ENCODE measurements around the gene MPP4. TPM values are rescaled to one million over a fixed set of nuclear protein-coding genes. Genes with fewer than 3 reads are reported as not detected.

MPP4 gene
- total RNA-seq, 1 experiment from 2014 or later = not detected

DNA sequence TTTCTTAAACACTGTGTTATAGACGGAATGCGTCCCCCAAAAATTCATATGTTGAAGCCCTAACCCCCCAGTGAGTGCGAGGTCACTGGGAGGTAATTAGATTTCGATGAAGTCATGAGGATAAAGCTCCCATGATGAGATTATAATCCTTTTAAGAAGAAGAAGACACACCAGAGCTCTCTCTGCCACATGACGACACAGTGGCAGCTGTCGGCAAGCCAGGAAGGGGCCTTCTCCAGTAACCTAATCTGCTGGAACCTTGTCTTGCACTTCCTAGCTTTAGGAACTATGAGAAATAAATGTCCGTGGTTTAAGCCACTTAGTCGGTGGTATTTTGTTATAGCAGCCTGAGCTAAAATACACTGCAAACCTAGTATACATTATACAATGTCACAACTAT lies 67.4 kb downstream of the MPP4 start:
- Mint-ChIP-seq H3K27ac (no peak overlapping the region), H3K9me3 (no peaks in the 10 kb centered on the region), H3K36me3 (peaks cover 67% of the 10 kb centered on the region), H3K27me3 (ENCODE audit: low read depth) (no peaks in the 10 kb centered on the region), H3K4me3 (no peak overlapping the region), H3K4me1 (peaks cover 2% of the 10 kb centered on the region; the same call in 1 of the 2 replicates)
- POLR2A ChIA-PET = no interaction called here
- ATAC-seq = no peak
- CTCF ChIA-PET = no interaction called here
- no peak for DNase-seq (ENCODE audit: low spot score)
- TF ChIP-seq MXD4 (CRISPR knock-in tag; IDR thresholded peaks at IDR 0.05; ENCODE audit: borderline replicate concordance) (no peak), ETV6 (CRISPR knock-in tag; IDR thresholded peaks at IDR 0.05) (no peak), ZNF219 (CRISPR knock-in tag; IDR thresholded peaks at IDR 0.05; ENCODE audit: borderline replicate concordance) (no peak), RELA (CRISPR knock-in tag; IDR thresholded peaks at IDR 0.05; ENCODE audit: borderline replicate concordance) (no peak)
- TF ChIP-seq, protein P1, sequence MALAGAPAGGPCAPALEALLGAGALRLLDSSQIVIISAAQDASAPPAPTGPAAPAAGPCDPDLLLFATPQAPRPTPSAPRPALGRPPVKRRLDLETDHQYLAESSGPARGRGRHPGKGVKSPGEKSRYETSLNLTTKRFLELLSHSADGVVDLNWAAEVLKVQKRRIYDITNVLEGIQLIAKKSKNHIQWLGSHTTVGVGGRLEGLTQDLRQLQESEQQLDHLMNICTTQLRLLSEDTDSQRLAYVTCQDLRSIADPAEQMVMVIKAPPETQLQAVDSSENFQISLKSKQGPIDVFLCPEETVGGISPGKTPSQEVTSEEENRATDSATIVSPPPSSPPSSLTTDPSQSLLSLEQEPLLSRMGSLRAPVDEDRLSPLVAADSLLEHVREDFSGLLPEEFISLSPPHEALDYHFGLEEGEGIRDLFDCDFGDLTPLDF (CRISPR knock-in tag; IDR thresholded peaks at IDR 0.05) = no peak
- TF ChIP-seq, protein P2, sequence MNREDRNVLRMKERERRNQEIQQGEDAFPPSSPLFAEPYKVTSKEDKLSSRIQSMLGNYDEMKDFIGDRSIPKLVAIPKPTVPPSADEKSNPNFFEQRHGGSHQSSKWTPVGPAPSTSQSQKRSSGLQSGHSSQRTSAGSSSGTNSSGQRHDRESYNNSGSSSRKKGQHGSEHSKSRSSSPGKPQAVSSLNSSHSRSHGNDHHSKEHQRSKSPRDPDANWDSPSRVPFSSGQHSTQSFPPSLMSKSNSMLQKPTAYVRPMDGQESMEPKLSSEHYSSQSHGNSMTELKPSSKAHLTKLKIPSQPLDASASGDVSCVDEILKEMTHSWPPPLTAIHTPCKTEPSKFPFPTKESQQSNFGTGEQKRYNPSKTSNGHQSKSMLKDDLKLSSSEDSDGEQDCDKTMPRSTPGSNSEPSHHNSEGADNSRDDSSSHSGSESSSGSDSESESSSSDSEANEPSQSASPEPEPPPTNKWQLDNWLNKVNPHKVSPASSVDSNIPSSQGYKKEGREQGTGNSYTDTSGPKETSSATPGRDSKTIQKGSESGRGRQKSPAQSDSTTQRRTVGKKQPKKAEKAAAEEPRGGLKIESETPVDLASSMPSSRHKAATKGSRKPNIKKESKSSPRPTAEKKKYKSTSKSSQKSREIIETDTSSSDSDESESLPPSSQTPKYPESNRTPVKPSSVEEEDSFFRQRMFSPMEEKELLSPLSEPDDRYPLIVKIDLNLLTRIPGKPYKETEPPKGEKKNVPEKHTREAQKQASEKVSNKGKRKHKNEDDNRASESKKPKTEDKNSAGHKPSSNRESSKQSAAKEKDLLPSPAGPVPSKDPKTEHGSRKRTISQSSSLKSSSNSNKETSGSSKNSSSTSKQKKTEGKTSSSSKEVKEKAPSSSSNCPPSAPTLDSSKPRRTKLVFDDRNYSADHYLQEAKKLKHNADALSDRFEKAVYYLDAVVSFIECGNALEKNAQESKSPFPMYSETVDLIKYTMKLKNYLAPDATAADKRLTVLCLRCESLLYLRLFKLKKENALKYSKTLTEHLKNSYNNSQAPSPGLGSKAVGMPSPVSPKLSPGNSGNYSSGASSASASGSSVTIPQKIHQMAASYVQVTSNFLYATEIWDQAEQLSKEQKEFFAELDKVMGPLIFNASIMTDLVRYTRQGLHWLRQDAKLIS (CRISPR knock-in tag; IDR thresholded peaks at IDR 0.05; ENCODE audit: borderline replicate concordance) = no peak
- TF ChIP-seq, protein P3, sequence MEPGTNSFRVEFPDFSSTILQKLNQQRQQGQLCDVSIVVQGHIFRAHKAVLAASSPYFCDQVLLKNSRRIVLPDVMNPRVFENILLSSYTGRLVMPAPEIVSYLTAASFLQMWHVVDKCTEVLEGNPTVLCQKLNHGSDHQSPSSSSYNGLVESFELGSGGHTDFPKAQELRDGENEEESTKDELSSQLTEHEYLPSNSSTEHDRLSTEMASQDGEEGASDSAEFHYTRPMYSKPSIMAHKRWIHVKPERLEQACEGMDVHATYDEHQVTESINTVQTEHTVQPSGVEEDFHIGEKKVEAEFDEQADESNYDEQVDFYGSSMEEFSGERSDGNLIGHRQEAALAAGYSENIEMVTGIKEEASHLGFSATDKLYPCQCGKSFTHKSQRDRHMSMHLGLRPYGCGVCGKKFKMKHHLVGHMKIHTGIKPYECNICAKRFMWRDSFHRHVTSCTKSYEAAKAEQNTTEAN (CRISPR knock-in tag; IDR thresholded peaks at IDR 0.05) = no peak

DNA sequence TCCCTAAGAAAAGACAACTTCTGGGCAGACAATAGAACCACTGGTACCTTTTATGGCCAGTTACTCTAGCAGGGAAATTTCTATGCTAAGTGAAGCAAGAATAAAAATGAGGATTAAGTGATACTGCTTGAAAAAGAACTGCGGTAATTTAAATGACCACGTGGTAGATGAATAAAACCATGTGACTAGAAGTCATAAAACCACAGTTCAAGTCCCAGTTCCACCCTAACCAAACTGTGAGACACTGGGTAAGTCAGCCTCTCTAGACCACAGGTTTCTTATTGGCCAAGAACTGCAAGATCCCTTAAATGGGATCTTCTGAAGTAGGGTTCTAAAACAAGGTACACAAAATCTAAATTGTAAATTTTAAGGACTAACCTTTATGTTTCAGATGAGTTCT lies 67.9 kb downstream of the MPP4 start:
- Mint-ChIP-seq H3K4me3 (no peak overlapping the region), H3K9me3 (no peaks in the 10 kb centered on the region), H3K4me1 (peaks cover 2% of the 10 kb centered on the region; the same call in 1 of the 2 replicates), H3K27me3 (ENCODE audit: low read depth) (no peaks in the 10 kb centered on the region), H3K36me3 (peaks cover 68% of the 10 kb centered on the region), H3K27ac (no peak overlapping the region)
- POLR2A ChIA-PET = no interaction called here
- CTCF ChIA-PET = no interaction called here
- DNase-seq (ENCODE audit: low spot score) (no peak), ATAC-seq (no peak)
- no peak for TF ChIP-seq NFYB (CRISPR knock-in tag; conservative IDR thresholded peaks at IDR 0.05; ENCODE audit: low read depth)
- TF ChIP-seq RORB (CRISPR knock-in tag; IDR thresholded peaks at IDR 0.05) = no peak
- no peak for TF ChIP-seq ZNF396 (CRISPR knock-in tag; IDR thresholded peaks at IDR 0.05; ENCODE audit: borderline replicate concordance)
- TF ChIP-seq ZNF121 (CRISPR knock-in tag; IDR thresholded peaks at IDR 0.05) = no peak
- no peak for TF ChIP-seq MXD4 (CRISPR knock-in tag; IDR thresholded peaks at IDR 0.05; ENCODE audit: borderline replicate concordance)

DNA sequence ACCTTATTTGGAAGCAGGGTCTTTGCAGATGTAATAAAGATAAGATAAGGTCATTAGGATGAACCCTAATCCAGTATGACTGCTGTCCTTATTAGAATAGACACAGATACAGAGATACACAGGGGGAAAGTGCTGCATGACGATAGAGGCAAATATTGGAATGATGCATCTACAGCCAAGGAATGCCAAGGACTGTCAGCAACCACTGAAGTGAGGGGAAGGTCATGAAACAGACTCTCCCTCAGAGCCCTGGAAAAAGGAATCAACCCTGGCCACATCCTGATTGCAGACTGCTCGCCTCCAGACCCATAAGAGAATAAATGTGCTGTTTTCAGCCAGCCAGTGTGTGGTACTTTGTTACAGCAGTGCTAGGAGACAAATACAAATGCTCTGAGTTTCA lies 69.9 kb downstream of the MPP4 start:
- ChIA-PET POLR2A (no interaction called here), CTCF (interaction anchor here (0.8 kb wide), 1 partner anchor 403 kb away, joined by 3 read pairs; no protein-coding TSS in a partner anchor)
- no peak for ATAC-seq
- no peak overlapping the region for H3K4me3 Mint-ChIP-seq
- no peak for TF ChIP-seq KAT7 (CRISPR knock-in tag; IDR thresholded peaks at IDR 0.05; ENCODE audit: borderline replicate concordance)
- no peak for TF ChIP-seq RORB (CRISPR knock-in tag; IDR thresholded peaks at IDR 0.05)
- TF ChIP-seq FOXP1 (CRISPR knock-in tag; IDR thresholded peaks at IDR 0.05; ENCODE audit: borderline replicate concordance) = no peak
- TF ChIP-seq MYBL2 (CRISPR knock-in tag; IDR thresholded peaks at IDR 0.05) = no peak
- H3K9me3 Mint-ChIP-seq = no peaks in the 10 kb centered on the region
- peaks cover 61% of the 10 kb centered on the region for H3K36me3 Mint-ChIP-seq
- H3K4me1 Mint-ChIP-seq = peaks cover 2% of the 10 kb centered on the region; the same call in 1 of the 2 replicates
- no peak for DNase-seq (ENCODE audit: low spot score)
- no peak overlapping the region for H3K27ac Mint-ChIP-seq
- H3K27me3 Mint-ChIP-seq (ENCODE audit: low read depth) = no peaks in the 10 kb centered on the region

All from WTC11 (cell line).